ENCODE results near the gene NINJ1. TPM values are rescaled to one million over a fixed set of nuclear protein-coding genes. Genes with fewer than 3 reads are reported as not detected.
A peak's percentile ranks its signal among the peaks of the same experiment; 100 is the strongest.

NINJ1 gene
- total RNA-seq, 1 donor from 2014 or later, result 46.6 TPM

GRCh38 chr9:93139365-93140182, 5.5 kb upstream of the NINJ1 start:
- intact Hi-C loops (cut with DNase I), result no loop called here
- Histone ChIP-seq H3K36me3 (no peaks in the 10 kb centered on the region), H3K9me3 (no peaks in the 10 kb centered on the region), H3K27me3 (ENCODE audit: low read depth) (no peaks in the 10 kb centered on the region), H3K27ac (no peak overlapping the region), H3K4me3 (no peak overlapping the region), H3K4me1 (peaks cover 24% of the 10 kb centered on the region)
- DNase-seq, result no peak
- TF ChIP-seq CTCF (IDR thresholded peaks at IDR 0.05), result no peak
- ATAC-seq, result no peak

- Histone ChIP-seq H3K27ac (no peak overlapping the region), H3K27me3 (ENCODE audit: low read depth) (no peaks in the 10 kb centered on the region), H3K4me3 (no peak overlapping the region), H3K9me3 (no peaks in the 10 kb centered on the region), H3K4me1 (peaks cover 21% of the 10 kb centered on the region), H3K36me3 (no peaks in the 10 kb centered on the region)
- DNase-seq (no peak), ATAC-seq (no peak)
- intact Hi-C loops (cut with DNase I), result no loop called here
- no peak for TF ChIP-seq CTCF (IDR thresholded peaks at IDR 0.05)
Measured at GRCh38 chr9:93138171-93138764, 4.2 kb upstream of the NINJ1 start.

- ATAC-seq, result no peak
- intact Hi-C loops (cut with DNase I), result no loop called here
- Histone ChIP-seq H3K9me3 (no peaks in the 10 kb centered on the region), H3K27me3 (ENCODE audit: low read depth) (no peaks in the 10 kb centered on the region), H3K36me3 (no peaks in the 10 kb centered on the region), H3K27ac (no peak overlapping the region), H3K4me3 (no peak overlapping the region), H3K4me1 (peaks cover 30% of the 10 kb centered on the region)
- TF ChIP-seq CTCF (IDR thresholded peaks at IDR 0.05), result no peak
- DNase-seq, result no peak
Measured at GRCh38 chr9:93137362-93137761, 3.3 kb upstream of the NINJ1 start.

GRCh38 chr9:93136011-93136440, 2.0 kb upstream of the NINJ1 start:
- peak overlapping the region; percentile 8 for H3K4me3 ChIP-seq

More at GRCh38 chr9:93136011-93136440, 2.0 kb upstream of the NINJ1 start:
- Histone ChIP-seq H3K9me3 (no peaks in the 10 kb centered on the region), H3K36me3 (no peaks in the 10 kb centered on the region), H3K4me1 (peaks cover 43% of the 10 kb centered on the region), H3K27ac (no peak overlapping the region), H3K27me3 (ENCODE audit: low read depth) (no peaks in the 10 kb centered on the region)
- ATAC-seq, result no peak
- intact Hi-C loops (cut with DNase I), result no loop called here
- no peak for DNase-seq
- TF ChIP-seq CTCF (IDR thresholded peaks at IDR 0.05), result no peak
